IMR-90 (cell line): ENCODE measurements around the gene NTPCR. TPM values are rescaled to one million over a fixed set of nuclear protein-coding genes. Genes with fewer than 3 reads are reported as not detected.

Experiments used
- ATAC-seq: fragments of 200-7000 bp; cut with Tn5 transposase; 2 replicates; pipeline ENCODE4 v1.9.1; 2020; ENCODE audit warnings: low read depth, mild to moderate bottlenecking, moderate library complexity
- BruUV-seq: library from RNA; stranded (reverse); fragments of 400-500 nt; replicated peaks from 2 replicates; lab custom pipeline; 2021; lab: Mats Ljungman, UMichigan
- CTCF ChIA-PET: fragments of 300-600 bp; formaldehyde crosslinking; extraction: SDS; loops from one replicate; lab custom pipeline; 2021; ENCODE audit warnings: antibody characterized with exemption; lab: Yijun Ruan, JAX
- POLR2A ChIA-PET: fragments of 300-600 bp; sonication (Branson Sonifier 250); formaldehyde crosslinking; loops from one replicate; lab custom pipeline; 2022; ENCODE audit warnings: antibody characterized with exemption; ENCODE audit not compliant: unreplicated experiment; lab: Charles Lee
- DNase-seq: peaks from one replicate; pipeline ENCODE4 v3.0.0; 2013
- H2AFZ ChIP-seq: replicated peaks from 2 replicates; pipeline ENCODE3; 2013; ENCODE audit warnings: low read length, mild to moderate bottlenecking; ENCODE audit not compliant: poor library complexity
- H2AK5ac ChIP-seq: 2 replicates; pipeline ENCODE4 v1.6.1; 2013; ENCODE audit warnings: low read depth, low read length, inconsistent platforms
- H2AK9ac ChIP-seq: replicated peaks from 2 replicates; pipeline ENCODE3; 2013; ENCODE audit warnings: mild to moderate bottlenecking, low read depth, low read length, moderate library complexity; ENCODE audit not compliant: poor library complexity
- H2BK120ac ChIP-seq: 2 replicates; pipeline ENCODE4 v1.6.1; 2013; ENCODE audit warnings: low read depth, low read length, inconsistent platforms
- H2BK15ac ChIP-seq: 3 replicates; pipeline ENCODE4 v1.6.1; 2013; ENCODE audit warnings: low read depth, low read length, inconsistent platforms
- H2BK20ac ChIP-seq: 2 replicates; pipeline ENCODE4 v1.6.1; 2013; ENCODE audit warnings: low read depth, mild to moderate bottlenecking, inconsistent platforms, low read length, moderate library complexity
- H2BK5ac ChIP-seq: 2 replicates; pipeline ENCODE4 v1.6.1; 2013; ENCODE audit warnings: mild to moderate bottlenecking, low read depth, low read length, inconsistent platforms; ENCODE audit not compliant: poor library complexity, severe bottlenecking
- H3K14ac ChIP-seq: replicated peaks from 2 replicates; pipeline ENCODE4 v1.6.1; 2013; ENCODE audit warnings: low read depth, low read length, inconsistent platforms
- H3K18ac ChIP-seq: 2 replicates; pipeline ENCODE4 v1.6.1; 2013; ENCODE audit warnings: low read depth, low read length, control low read depth
- H3K23ac ChIP-seq: 2 replicates; pipeline ENCODE4 v1.6.1; 2013; ENCODE audit warnings: low read depth, low read length, inconsistent platforms
- H3K27ac ChIP-seq: 2 replicates; pipeline ENCODE4 v1.5.1; 2013; ENCODE audit warnings: mild to moderate bottlenecking, control low read depth, low read length; ENCODE audit not compliant: insufficient read depth
- H3K27me3 ChIP-seq: 2 replicates; pipeline ENCODE4 v1.6.1; 2013; ENCODE audit warnings: low read length; ENCODE audit not compliant: control insufficient read depth, insufficient read depth
- H3K36me3 ChIP-seq: 2 replicates; pipeline ENCODE4 v1.6.1; 2013; ENCODE audit warnings: low read length, mixed read lengths; ENCODE audit not compliant: control insufficient read depth, insufficient read depth
- H3K4ac ChIP-seq: 2 replicates; pipeline ENCODE4 v1.6.1; 2013; ENCODE audit warnings: low read depth, low read length, inconsistent platforms
- H3K4me1 ChIP-seq: 2 replicates; pipeline ENCODE4 v1.6.1; 2013; ENCODE audit warnings: low read length, mixed read lengths; ENCODE audit not compliant: control insufficient read depth, insufficient read depth
- H3K4me2 ChIP-seq: 2 replicates; pipeline ENCODE4 v1.6.1; 2013; ENCODE audit warnings: low read depth, mild to moderate bottlenecking, control low read depth, low read length, moderate library complexity
- H3K4me3 ChIP-seq: 2 replicates; pipeline ENCODE4 v1.5.1; 2013; ENCODE audit warnings: low read depth, mild to moderate bottlenecking, control low read depth, low read length, moderate library complexity; ENCODE audit not compliant: insufficient read depth
- H3K56ac ChIP-seq: 2 replicates; pipeline ENCODE4 v1.6.1; 2013; ENCODE audit warnings: low read length, inconsistent platforms; ENCODE audit not compliant: insufficient read depth; ENCODE audit errors: extremely low read depth
- H3K79me1 ChIP-seq, 2 experiments: 2 replicates each; pipeline ENCODE4 v1.6.1; 2013; ENCODE audit warnings: low read length in 2 of 2, inconsistent platforms in 1 of 2, low read depth in 1 of 2
- H3K9ac ChIP-seq: 2 replicates; pipeline ENCODE4 v1.6.1; 2013; ENCODE audit warnings: low read depth, low read length, control low read depth
- H3K9me1 ChIP-seq: 2 replicates; pipeline ENCODE4 v1.6.1; 2013; ENCODE audit warnings: low read length, inconsistent platforms; ENCODE audit not compliant: insufficient read depth
- H3K9me3 ChIP-seq: 2 replicates; pipeline ENCODE4 v1.6.1; 2013; ENCODE audit warnings: low read length; ENCODE audit not compliant: control insufficient read depth, insufficient read depth
- H4K20me1 ChIP-seq: 2 replicates; pipeline ENCODE4 v1.6.1; 2013; ENCODE audit warnings: low read length, inconsistent platforms; ENCODE audit not compliant: insufficient read depth
- H4K5ac ChIP-seq: 2 replicates; pipeline ENCODE4 v1.6.1; 2013; ENCODE audit warnings: mild to moderate bottlenecking, low read depth, low read length, control low read depth
- H4K8ac ChIP-seq, 2 experiments: 2 replicates each; pipeline ENCODE4 v1.6.1; 2013; ENCODE audit warnings: low read depth in 2 of 2, low read length in 2 of 2, control low read depth in 1 of 2, inconsistent platforms in 1 of 2
- H4K91ac ChIP-seq: 2 replicates; pipeline ENCODE4 v1.6.1; 2013; ENCODE audit warnings: low read depth, low read length, inconsistent platforms; ENCODE audit not compliant: insufficient read depth
- BHLHE40 ChIP-seq: fragments of 150-350 bp; IDR thresholded peaks from 2 replicates; pipeline ENCODE4 v1.6.1; 2016; ENCODE audit warnings: mild to moderate bottlenecking, low read depth, low read length
- CHD1 ChIP-seq: IDR thresholded peaks from 2 replicates; pipeline ENCODE4 v1.6.1; 2012; ENCODE audit warnings: low read depth, low read length, improper control_type of control experiment
- CTCF ChIP-seq: conservative IDR thresholded peaks from 2 replicates; pipeline ENCODE4 v1.5.1; 2012; ENCODE audit warnings: mild to moderate bottlenecking, low read depth, low read length, improper control_type of control experiment
- ELK1 ChIP-seq: fragments of 150-350 bp; IDR thresholded peaks from 2 replicates; pipeline ENCODE4 v1.6.1; 2016; ENCODE audit warnings: low read depth, mild to moderate bottlenecking, low read length, moderate library complexity, borderline replicate concordance
- FOS ChIP-seq: fragments of 150-350 bp; IDR thresholded peaks from 2 replicates; pipeline ENCODE4 v1.6.1; 2016; ENCODE audit warnings: low read depth, low read length
- MAFK ChIP-seq: IDR thresholded peaks from 2 replicates; pipeline ENCODE4 v1.6.1; 2012; ENCODE audit warnings: low read depth, low read length, improper control_type of control experiment
- MXI1 ChIP-seq: IDR thresholded peaks from 2 replicates; pipeline ENCODE4 v1.6.1; 2012; ENCODE audit warnings: low read depth, mild to moderate bottlenecking, low read length, moderate library complexity, borderline replicate concordance
- NFE2L2 ChIP-seq: fragments of 150-350 bp; IDR thresholded peaks from 2 replicates; pipeline ENCODE4 v1.6.1; 2016; ENCODE audit warnings: low read depth, mild to moderate bottlenecking, low read length
- POLR2A ChIP-seq: IDR thresholded peaks from 2 replicates; pipeline ENCODE4 v1.6.1; 2012; ENCODE audit warnings: mild to moderate bottlenecking, low read depth, low read length
- RAD21 ChIP-seq: IDR thresholded peaks from 2 replicates; pipeline ENCODE4 v1.6.1; 2012; ENCODE audit warnings: low read length, improper control_type of control experiment
- RCOR1 ChIP-seq: IDR thresholded peaks from 2 replicates; pipeline ENCODE4 v1.6.1; 2012; ENCODE audit warnings: mild to moderate bottlenecking, low read length, improper control_type of control experiment; ENCODE audit not compliant: insufficient replicate concordance
- RFX5 ChIP-seq: IDR thresholded peaks from 2 replicates; pipeline ENCODE4 v1.8.0; 2012; ENCODE audit warnings: low read depth, mild to moderate bottlenecking, low read length, moderate library complexity
- SMC3 ChIP-seq: fragments of 150-350 bp; IDR thresholded peaks from 2 replicates; pipeline ENCODE4 v1.6.1; 2016; ENCODE audit warnings: low read depth, mild to moderate bottlenecking, antibody characterized with exemption, low read length, moderate library complexity
- USF2 ChIP-seq: fragments of 150-350 bp; IDR thresholded peaks from 2 replicates; pipeline ENCODE4 v1.6.1; 2017; ENCODE audit warnings: mild to moderate bottlenecking, antibody characterized with exemption, low read length, low read depth
- WGBS, 2 experiments: methylation state at CpG; one replicate each; pipeline versions ENCODE4 v1.1.5 to v1.1.7; 2013; ENCODE audit warnings: missing lambda C conversion rate in 2 of 2; ENCODE audit not compliant: insufficient read length in 1 of 2; ENCODE audit errors: extremely low coverage in 2 of 2; 5-methylcytosine and 5-hydroxymethylcytosine counted together
- dilution Hi-C: fragments of 300-500 bp; cut with HindIII; formaldehyde crosslinking; loops from one replicate; pipeline ENCODE4 v1.14.3; 2018; ENCODE audit warnings: low sequenced_read_pairs; ENCODE audit not compliant: unreplicated experiment
- in situ Hi-C: fragments of 300-500 bp; cut with MboI; formaldehyde crosslinking; loops from 3 replicates; pipeline ENCODE4 v1.14.3; 2019; ENCODE audit warnings: low sequenced_read_pairs, inconsistent platforms, mixed read lengths
- intact Hi-C: fragments of 100-400 bp; cut with micrococcal nuclease; formaldehyde crosslinking; loops from 2 replicates; pipeline ENCODE4 v1.10.0; 2022
- polyA plus RNA-seq, 3 experiments: library from polyadenylated mRNA; depleted of rRNA; stranded (reverse); fragments of >200 nt; gene quantifications; 2 replicates each; pipeline ENCODE4 v1.2.3, GENCODE V29; 2012; ENCODE audit warnings: low replicate concordance in 1 of 3
- total RNA-seq: library from RNA; depleted of rRNA; stranded (reverse); fragments of >200 nt; gene quantifications from 2 replicates; pipeline ENCODE4 v1.2.3, GENCODE V29; 2012

Gene NTPCR
- total and polyA plus RNA-seq, 2 of the 4 experiments (the other 2 are of a cell fraction), result 13.3 to 16.5 TPM

- Histone ChIP-seq H3K79me1 (no peaks in the 10 kb centered on the region), H4K8ac (no peak overlapping the region), H2BK20ac (no peak overlapping the region), H2BK5ac (no peak overlapping the region), H2BK120ac (no peak overlapping the region), H4K91ac (no peak overlapping the region), H2BK15ac (no peak overlapping the region), H3K9me1 (0 out of 2 replicates have a peak, but pooled peaks cover 3% of the 10 kb centered on the region), H3K4me2 (no peak overlapping the region), H2AK5ac (no peak overlapping the region), H2AFZ (no peak overlapping the region), H4K20me1 (no peaks in the 10 kb centered on the region), H3K56ac (no peak overlapping the region), H3K4me1 (peaks cover 9% of the 10 kb centered on the region), H3K27ac (no peak overlapping the region), H3K36me3 (peaks cover 6% of the 10 kb centered on the region), H2AK9ac (no peak overlapping the region), H3K9me3 (peaks cover 6% of the 10 kb centered on the region; the same call in 1 of the 2 replicates), H3K4ac (no peak overlapping the region), H3K23ac (no peak overlapping the region), H3K9ac (no peak overlapping the region), H4K5ac (no peak overlapping the region), H3K18ac (no peak overlapping the region), H3K27me3 (no peaks in the 10 kb centered on the region), H3K4me3 (no peak overlapping the region), H3K14ac (no peak overlapping the region)
- DNase-seq (no peak), ATAC-seq (no peak)
- POLR2A ChIA-PET, result no interaction called here
- dilution Hi-C loops, result no loop called here
- TF ChIP-seq MAFK (no peak), CTCF (no peak), SMC3 (no peak), ELK1 (no peak), USF2 (no peak), FOS (no peak), POLR2A (no peak), RFX5 (no peak), RCOR1 (no peak), BHLHE40 (no peak), NFE2L2 (no peak), CHD1 (no peak), MXI1 (no peak), RAD21 (no peak)
- intact Hi-C loops, result no loop called here
- 100% methylated on average over 1 of the region's 3 CpGs; no CpG with 5 or more reads in 1 of the 2 experiments for WGBS, 2 experiments
- no TSS peak for BruUV-seq
- in situ Hi-C loops, result no loop called here
- CTCF ChIA-PET, result interaction anchor here (0.5 kb wide), 1 partner anchor 40 kb away, joined by 3 read pairs; no protein-coding TSS in a partner anchor
Measured at GRCh38 chr1:232992227-232992626, 41.8 kb downstream of the NTPCR start.
